Measurements from ENCODE around the gene NDUFAF3.

Gene NDUFAF3

GRCh38 chr3:49053543-49053942 lies 31.6 kb downstream of the NDUFAF3 start:
- peak in 1 of 2 experiments; percentile 14 for DNase-seq (ENCODE audit: low read depth in 1 of 2, low spot score in 1 of 2)
- Histone ChIP-seq H3K27me3 (ENCODE audit: insufficient read depth, poor library complexity, severe bottlenecking) (no peaks in the 10 kb centered on the region), H3K4me3 (replicated peaks; ENCODE audit: insufficient read depth, low read length) (no peak overlapping the region), H3K27ac (replicated peaks) (peak overlapping the region; percentile 13; the same call in 1 of the 2 replicates)
- no peak for TF ChIP-seq REST (IDR thresholded peaks at IDR 0.05; ENCODE audit: insufficient replicate concordance, low read depth)
- TF ChIP-seq SPI1 (IDR thresholded peaks at IDR 0.05; ENCODE audit: borderline replicate concordance, low read depth), result peak; percentile 67; the same call in 1 of the 2 replicates

- no peaks in the 10 kb centered on the region for H3K27me3 ChIP-seq (ENCODE audit: insufficient read depth, poor library complexity, severe bottlenecking)
- H3K27ac ChIP-seq (replicated peaks), result no peak overlapping the region
- no peak for DNase-seq (ENCODE audit: low read depth in 1 of 2, low spot score in 1 of 2)
- no peak overlapping the region for H3K4me3 ChIP-seq (replicated peaks; ENCODE audit: insufficient read depth, low read length)
- TF ChIP-seq GABPA (IDR thresholded peaks at IDR 0.05; ENCODE audit: low read depth) (no peak), REST (IDR thresholded peaks at IDR 0.05; ENCODE audit: insufficient replicate concordance, low read depth) (no peak), SPI1 (IDR thresholded peaks at IDR 0.05; ENCODE audit: borderline replicate concordance, low read depth) (no peak), CTCF (IDR thresholded peaks at IDR 0.05; ENCODE audit: insufficient read depth, low read length) (no peak), POLR2AphosphoS5 (IDR thresholded peaks at IDR 0.05; ENCODE audit: low read depth) (no peak)
Measured at GRCh38 chr3:49054344-49054862, 32.5 kb downstream of the NDUFAF3 start.

- no peak for DNase-seq (ENCODE audit: low read depth in 1 of 2, low spot score in 1 of 2)
- TF ChIP-seq SPI1 (IDR thresholded peaks at IDR 0.05; ENCODE audit: borderline replicate concordance, low read depth), result no peak
- TF ChIP-seq GABPA (IDR thresholded peaks at IDR 0.05; ENCODE audit: low read depth), result no peak
- no peak for TF ChIP-seq CTCF (IDR thresholded peaks at IDR 0.05; ENCODE audit: insufficient read depth, low read length)
- TF ChIP-seq REST (IDR thresholded peaks at IDR 0.05; ENCODE audit: insufficient replicate concordance, low read depth), result no peak
- TF ChIP-seq POLR2AphosphoS5 (IDR thresholded peaks at IDR 0.05; ENCODE audit: low read depth), result no peak
- no peaks in the 10 kb centered on the region for H3K27me3 ChIP-seq (ENCODE audit: insufficient read depth, poor library complexity, severe bottlenecking)
- H3K27ac ChIP-seq (replicated peaks), result no peak overlapping the region
- no peak overlapping the region for H3K4me3 ChIP-seq (replicated peaks; ENCODE audit: insufficient read depth, low read length)
Measured at GRCh38 chr3:49057268-49057667, 35.3 kb downstream of the NDUFAF3 start.
